DOHH2 (cell line): ENCODE results near the gene PIGT.

Experiments used
- CTCF ChIP-seq: fragments of 200-600 bp; sonication (generic); IDR thresholded peaks from one replicate; pipeline ENCODE4 v1.5.1; 2014; ENCODE audit warnings: antibody characterized with exemption, mild to moderate bottlenecking, low read depth, low read length; ENCODE audit not compliant: poor library complexity, severe bottlenecking
- EZH2phosphoT487 ChIP-seq: fragments of 200-600 bp; sonication (generic); IDR thresholded peaks from 2 replicates; pipeline ENCODE4 v1.6.1; 2017; ENCODE audit warnings: borderline replicate concordance, mild to moderate bottlenecking, antibody characterized with exemption, low read length, moderate library complexity, mixed read lengths

- TF ChIP-seq CTCF (no peak), EZH2phosphoT487 (no peak)
These were observed 7.9 kb upstream of the PIGT start, which contains the start of gene DBNDD2 for GRCh38 chr20:45407783-45408645.
